ENCODE results near the gene MYOF. TPM values are rescaled to one million over a fixed set of nuclear protein-coding genes. Genes with fewer than 3 reads are reported as not detected.
"Not testable (repeated sequence)": the region's sequence is repeated elsewhere in the genome, so short reads cannot be mapped to it uniquely, and the experiment has no call there.

The MYOF gene
- total RNA-seq, 2 donors from 2014 or later = 30.6 to 50.2 TPM

- no peak for ATAC-seq (replicated peaks)
- Mint-ChIP-seq H3K36me3 (ENCODE audit: low read depth) (peaks cover 5% of the 10 kb centered on the region), H3K27ac (no peak overlapping the region), H3K27me3 (no peaks in the 10 kb centered on the region), H3K4me3 (no peak overlapping the region), H3K9me3 (no peaks in the 10 kb centered on the region), H3K4me1 (no peaks in the 10 kb centered on the region)
Measured at GRCh38 chr10:93437946-93438612, 44.1 kb downstream of the MYOF start.

- Mint-ChIP-seq H3K9me3 (no peaks in the 10 kb centered on the region), H3K27ac (peak overlapping the region; percentile 58), H3K27me3 (no peaks in the 10 kb centered on the region), H3K36me3 (ENCODE audit: low read depth) (peaks cover 4% of the 10 kb centered on the region), H3K4me1 (no peaks in the 10 kb centered on the region), H3K4me3 (no peak overlapping the region)
- ATAC-seq (replicated peaks) = no peak
Measured at GRCh38 chr10:93437086-93437945, 44.8 kb downstream of the MYOF start.

- H3K27me3 Mint-ChIP-seq = no peaks in the 10 kb centered on the region
- H3K27ac Mint-ChIP-seq = peak overlapping the region; percentile 58
Measured at GRCh38 chr10:93436591-93437085, 45.5 kb downstream of the MYOF start.

GRCh38 chr10:93435621-93436397 is 46.3 kb downstream of the MYOF start:
- ATAC-seq (replicated peaks) = no peak
- no peak overlapping the region for H3K27ac Mint-ChIP-seq

More at GRCh38 chr10:93436591-93437085, 45.5 kb downstream of the MYOF start:
- no peaks in the 10 kb centered on the region for H3K9me3 Mint-ChIP-seq
- ATAC-seq (replicated peaks) = no peak
- H3K4me3 Mint-ChIP-seq = no peak overlapping the region
- peaks cover 4% of the 10 kb centered on the region for H3K36me3 Mint-ChIP-seq (ENCODE audit: low read depth)
- no peaks in the 10 kb centered on the region for H3K4me1 Mint-ChIP-seq

GRCh38 chr10:93434991-93435491 is 47.1 kb downstream of the MYOF start:
- no peaks in the 10 kb centered on the region for H3K27me3 Mint-ChIP-seq
- H3K4me1 Mint-ChIP-seq = no peaks in the 10 kb centered on the region
- ATAC-seq (replicated peaks) = no peak
- peaks cover 16% of the 10 kb centered on the region for H3K36me3 Mint-ChIP-seq (ENCODE audit: low read depth)
- H3K9me3 Mint-ChIP-seq = no peaks in the 10 kb centered on the region
- no peak overlapping the region for H3K4me3 Mint-ChIP-seq
- H3K27ac Mint-ChIP-seq = no peak overlapping the region

More at GRCh38 chr10:93435621-93436397, 46.3 kb downstream of the MYOF start:
- peaks cover 12% of the 10 kb centered on the region for H3K36me3 Mint-ChIP-seq (ENCODE audit: low read depth)
- H3K4me1 Mint-ChIP-seq = no peaks in the 10 kb centered on the region
- H3K9me3 Mint-ChIP-seq = no peaks in the 10 kb centered on the region
- no peak overlapping the region for H3K4me3 Mint-ChIP-seq
- no peaks in the 10 kb centered on the region for H3K27me3 Mint-ChIP-seq

GRCh38 chr10:93431361-93431760 is 50.8 kb downstream of the MYOF start:
- Mint-ChIP-seq H3K4me1 (peaks cover 5% of the 10 kb centered on the region), H3K27ac (no peak overlapping the region)
- ATAC-seq (replicated peaks) = no peak

GRCh38 chr10:93425861-93426260 is 56.3 kb downstream of the MYOF start:
- no peaks in the 10 kb centered on the region for H3K9me3 Mint-ChIP-seq
- no peak overlapping the region for H3K4me3 Mint-ChIP-seq
- ATAC-seq (replicated peaks) = no peak
- H3K27me3 Mint-ChIP-seq = no peaks in the 10 kb centered on the region
- H3K27ac Mint-ChIP-seq = no peak overlapping the region
- H3K36me3 Mint-ChIP-seq (ENCODE audit: low read depth) = peaks cover 54% of the 10 kb centered on the region
- peaks cover 5% of the 10 kb centered on the region for H3K4me1 Mint-ChIP-seq

More at GRCh38 chr10:93431361-93431760, 50.8 kb downstream of the MYOF start:
- peaks cover 19% of the 10 kb centered on the region for H3K36me3 Mint-ChIP-seq (ENCODE audit: low read depth)
- no peak overlapping the region for H3K4me3 Mint-ChIP-seq
- H3K9me3 Mint-ChIP-seq = no peaks in the 10 kb centered on the region
- H3K27me3 Mint-ChIP-seq = no peaks in the 10 kb centered on the region

- Mint-ChIP-seq H3K27ac (no peak overlapping the region), H3K4me1 (no peaks in the 10 kb centered on the region), H3K4me3 (no peak overlapping the region), H3K27me3 (no peaks in the 10 kb centered on the region), H3K36me3 (ENCODE audit: low read depth) (peaks cover 43% of the 10 kb centered on the region), H3K9me3 (no peaks in the 10 kb centered on the region)
- ATAC-seq (replicated peaks) = no peak
Measured at GRCh38 chr10:93422118-93422517, 60.0 kb downstream of the MYOF start.

- Mint-ChIP-seq H3K9me3 (no peaks in the 10 kb centered on the region), H3K27ac (no peak overlapping the region), H3K36me3 (ENCODE audit: low read depth) (peaks cover 40% of the 10 kb centered on the region), H3K4me3 (no peak overlapping the region), H3K4me1 (no peaks in the 10 kb centered on the region), H3K27me3 (no peaks in the 10 kb centered on the region)
- no peak for ATAC-seq (replicated peaks)
Measured at GRCh38 chr10:93420944-93421825, 60.9 kb downstream of the MYOF start.

GRCh38 chr10:93420091-93420490 is 62.0 kb downstream of the MYOF start:
- H3K27ac Mint-ChIP-seq = no peak overlapping the region
- H3K4me3 Mint-ChIP-seq = no peak overlapping the region
- H3K9me3 Mint-ChIP-seq = no peaks in the 10 kb centered on the region
- H3K4me1 Mint-ChIP-seq = peaks cover 10% of the 10 kb centered on the region
- no peaks in the 10 kb centered on the region for H3K27me3 Mint-ChIP-seq
- H3K36me3 Mint-ChIP-seq (ENCODE audit: low read depth) = peaks cover 45% of the 10 kb centered on the region
- ATAC-seq (replicated peaks) = no peak

GRCh38 chr10:93419016-93419415 is 63.1 kb downstream of the MYOF start:
- H3K27ac Mint-ChIP-seq; H3K9me3 Mint-ChIP-seq; H3K4me3 Mint-ChIP-seq; ATAC-seq (replicated peaks); H3K27me3 Mint-ChIP-seq: not testable (repeated sequence)
- H3K4me1 Mint-ChIP-seq = peaks cover 14% of the 10 kb centered on the region
- peaks cover 40% of the 10 kb centered on the region for H3K36me3 Mint-ChIP-seq (ENCODE audit: low read depth)

GRCh38 chr10:93417921-93418320 is 64.2 kb downstream of the MYOF start:
- H3K4me3 Mint-ChIP-seq = no peak overlapping the region
- no peak overlapping the region for H3K27ac Mint-ChIP-seq
- no peak for ATAC-seq (replicated peaks)
- H3K36me3 Mint-ChIP-seq (ENCODE audit: low read depth) = peaks cover 29% of the 10 kb centered on the region
- peaks cover 24% of the 10 kb centered on the region for H3K4me1 Mint-ChIP-seq
- H3K27me3 Mint-ChIP-seq = no peaks in the 10 kb centered on the region
- H3K9me3 Mint-ChIP-seq = no peaks in the 10 kb centered on the region

GRCh38 chr10:93417266-93417665 is 64.9 kb downstream of the MYOF start:
- Mint-ChIP-seq H3K4me3 (no peak overlapping the region), H3K27me3 (no peaks in the 10 kb centered on the region), H3K36me3 (ENCODE audit: low read depth) (peaks cover 24% of the 10 kb centered on the region), H3K4me1 (peaks cover 31% of the 10 kb centered on the region), H3K9me3 (peaks cover 3% of the 10 kb centered on the region), H3K27ac (no peak overlapping the region)
- no peak for ATAC-seq (replicated peaks)
